Gastroesophageal sphincter (tissue), 3 donors: ENCODE measurements around the gene LY6G6D.

Experiments used
- EP300 ChIP-seq: sonication (generic); formaldehyde crosslinking; IDR thresholded peaks from one replicate; pipeline ENCODE4 v1.6.1; 2017; ENCODE audit warnings: antibody characterized with exemption, mild to moderate bottlenecking
- POLR2A ChIP-seq, 2 donors: fragments of 450-650 bp; IDR thresholded peaks; one replicate each; pipeline ENCODE4 v1.6.1; 2017; ENCODE audit warnings: antibody characterized with exemption in 2 of 2, mild to moderate bottlenecking in 2 of 2, moderate library complexity in 1 of 2
- POLR2AphosphoS5 ChIP-seq: sonication (generic); formaldehyde crosslinking; IDR thresholded peaks from one replicate; pipeline ENCODE4 v1.6.1; 2017; ENCODE audit warnings: antibody characterized with exemption
- TF ChIP-seq, protein P1 (sequence below), 4 experiments: fragments of 200-600 bp in 2 of 4; fragments of 450-650 bp in 2 of 4; sonication (generic) in 1 of 4; IDR thresholded peaks; one replicate each; pipeline ENCODE4 v1.5.1; 2017 to 2019; ENCODE audit warnings: antibody characterized with exemption in 4 of 4, mild to moderate bottlenecking in 2 of 4, moderate library complexity in 2 of 4

DNA sequence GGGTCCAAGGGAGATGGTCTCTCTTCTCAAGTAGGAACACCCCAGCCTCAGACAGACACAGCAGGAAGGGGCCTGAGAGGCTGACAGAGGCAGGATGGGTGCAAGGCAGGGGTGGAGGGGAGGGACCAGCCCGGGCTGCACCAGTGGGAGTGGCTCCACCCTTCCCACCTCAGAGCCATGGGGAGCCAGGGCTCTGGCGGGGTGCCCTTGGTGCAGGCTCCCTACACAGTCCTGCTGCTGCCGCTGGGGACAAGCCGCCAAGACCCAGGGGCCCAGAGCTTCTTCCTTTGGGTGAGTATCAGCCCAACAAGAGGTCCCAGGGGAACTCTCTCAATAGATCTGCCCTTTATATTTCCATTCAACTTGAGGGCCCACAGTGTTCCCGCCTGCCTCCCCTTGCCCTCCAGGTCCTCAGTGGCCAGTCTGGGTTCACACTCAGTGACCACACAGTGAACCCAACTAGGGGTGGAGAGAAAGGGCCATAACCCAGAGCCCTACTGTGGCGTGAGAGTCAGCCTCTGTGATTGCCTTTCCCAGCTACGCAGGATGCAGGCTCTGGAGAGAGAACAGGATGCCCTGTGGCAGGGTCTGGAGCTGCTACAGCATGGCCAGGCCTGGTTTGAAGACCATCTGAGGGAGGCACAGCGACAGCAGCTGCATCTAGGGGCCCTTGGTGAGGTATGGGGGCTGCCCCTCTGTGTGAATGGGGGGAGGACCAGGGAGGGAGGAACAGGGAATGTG, 47.9 kb downstream of the LY6G6D start:
- TF ChIP-seq EP300 (no peak), POLR2A (IDR thresholded peaks at IDR 0.05) (no peak), POLR2AphosphoS5 (no peak)
- TF ChIP-seq, protein P1, sequence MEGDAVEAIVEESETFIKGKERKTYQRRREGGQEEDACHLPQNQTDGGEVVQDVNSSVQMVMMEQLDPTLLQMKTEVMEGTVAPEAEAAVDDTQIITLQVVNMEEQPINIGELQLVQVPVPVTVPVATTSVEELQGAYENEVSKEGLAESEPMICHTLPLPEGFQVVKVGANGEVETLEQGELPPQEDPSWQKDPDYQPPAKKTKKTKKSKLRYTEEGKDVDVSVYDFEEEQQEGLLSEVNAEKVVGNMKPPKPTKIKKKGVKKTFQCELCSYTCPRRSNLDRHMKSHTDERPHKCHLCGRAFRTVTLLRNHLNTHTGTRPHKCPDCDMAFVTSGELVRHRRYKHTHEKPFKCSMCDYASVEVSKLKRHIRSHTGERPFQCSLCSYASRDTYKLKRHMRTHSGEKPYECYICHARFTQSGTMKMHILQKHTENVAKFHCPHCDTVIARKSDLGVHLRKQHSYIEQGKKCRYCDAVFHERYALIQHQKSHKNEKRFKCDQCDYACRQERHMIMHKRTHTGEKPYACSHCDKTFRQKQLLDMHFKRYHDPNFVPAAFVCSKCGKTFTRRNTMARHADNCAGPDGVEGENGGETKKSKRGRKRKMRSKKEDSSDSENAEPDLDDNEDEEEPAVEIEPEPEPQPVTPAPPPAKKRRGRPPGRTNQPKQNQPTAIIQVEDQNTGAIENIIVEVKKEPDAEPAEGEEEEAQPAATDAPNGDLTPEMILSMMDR (IDR thresholded peaks at IDR 0.05) = no peak
